Tibial nerve (tissue), 4 donors: Measurements from ENCODE around the gene PSTK. TPM values are rescaled to one million over a fixed set of nuclear protein-coding genes. Genes with fewer than 3 reads are reported as not detected.
A peak's percentile ranks its signal among the peaks of the same experiment; 100 is the strongest.

Experiments
- DNase-seq, 2 donors: peaks; one replicate each; pipeline ENCODE4 v3.0.0-alpha.2; 2019; ENCODE audit warnings: low spot score in 2 of 2
- H3K27ac ChIP-seq, 4 donors: fragments of 200-600 bp; sonication (generic) in 3 of 4; one replicate each; pipeline ENCODE4 v1.5.1; 2017 to 2019; ENCODE audit warnings: mild to moderate bottlenecking in 1 of 4
- H3K27me3 ChIP-seq, 2 donors: fragments of 200-600 bp; sonication (generic) in 1 of 2; one replicate each; pipeline versions ENCODE4 v1.5.1 to v1.6.0; 2017 to 2019
- H3K36me3 ChIP-seq, 3 donors: fragments of 200-600 bp; sonication (generic); one replicate each; pipeline ENCODE4 v1.5.1; 2018 to 2019
- H3K4me1 ChIP-seq, 4 donors: fragments of 200-600 bp; sonication (generic) in 3 of 4; one replicate each; pipeline ENCODE4 v1.5.1; 2017 to 2019
- H3K4me3 ChIP-seq, 4 donors: fragments of 200-600 bp; sonication (generic) in 3 of 4; one replicate each; pipeline ENCODE4 v1.5.1; 2017 to 2019; ENCODE audit warnings: mild to moderate bottlenecking in 1 of 4, moderate library complexity in 1 of 4
- H3K9me3 ChIP-seq, 4 donors: fragments of 200-600 bp; sonication (generic) in 3 of 4; one replicate each; pipeline ENCODE4 v1.5.1; 2017 to 2019
- CTCF ChIP-seq, 5 experiments: fragments of 200-600 bp in 3 of 5; fragments of 450-650 bp in 2 of 5; sonication (generic) in 3 of 5; IDR thresholded peaks; one replicate each; pipeline ENCODE4 v1.5.1; 2016 to 2019; ENCODE audit warnings: antibody characterized with exemption in 5 of 5, mild to moderate bottlenecking in 3 of 5, moderate library complexity in 2 of 5
- EP300 ChIP-seq, 2 donors: sonication (generic); formaldehyde crosslinking; IDR thresholded peaks; one replicate each; pipeline ENCODE4 v1.6.1; 2017; ENCODE audit warnings: antibody characterized with exemption in 2 of 2, mild to moderate bottlenecking in 1 of 2
- POLR2A ChIP-seq, 2 donors: fragments of 450-650 bp; IDR thresholded peaks; one replicate each; pipeline ENCODE4 v1.6.1; 2017; ENCODE audit warnings: antibody characterized with exemption in 2 of 2, mild to moderate bottlenecking in 2 of 2, moderate library complexity in 2 of 2
- WGBS, 2 donors: methylation state at CpG; one replicate each; pipeline ENCODE4 v1.1.5; 2018; 5-methylcytosine and 5-hydroxymethylcytosine counted together
- total RNA-seq, 4 donors: library from RNA; depleted of rRNA; stranded (reverse); fragments of >200 nt; gene quantifications; one replicate each; pipeline ENCODE4 v1.1.0, GENCODE V29; 2016

Gene PSTK
- total RNA-seq, 4 donors from 2014 or later: 1.2 to 11.6 (median 3.9) TPM

- TF ChIP-seq EP300 (IDR thresholded peaks at IDR 0.05): no peak
- TF ChIP-seq CTCF (IDR thresholded peaks at IDR 0.05): no peak
- no peak for TF ChIP-seq POLR2A (IDR thresholded peaks at IDR 0.05)
- Histone ChIP-seq H3K36me3 (peaks cover 0 to 17% (median 7%) of the 10 kb centered on the region in 3 donors), H3K4me1 (peaks cover 0 to 16% (median 4%) of the 10 kb centered on the region in 4 donors), H3K27ac (peak overlapping the region in 2 of 4 donors; percentile 2 to 67), H3K9me3 (no peaks in the 10 kb centered on the region), H3K4me3 (no peak overlapping the region), H3K27me3 (no peaks in the 10 kb centered on the region)
- no peak for DNase-seq
- 59 to 61% methylated on average over 5 of the region's 5 CpGs for WGBS, 2 donors
These were observed 10.1 kb downstream of the PSTK start for GRCh38 chr10:122990278-122990677.

- H3K9me3 ChIP-seq: no peaks in the 10 kb centered on the region
- no peaks in the 10 kb centered on the region for H3K27me3 ChIP-seq
- peaks cover 0 to 36% (median 7%) of the 10 kb centered on the region in 3 donors for H3K36me3 ChIP-seq
- TF ChIP-seq EP300 (IDR thresholded peaks at IDR 0.05) (no peak), CTCF (IDR thresholded peaks at IDR 0.05) (no peak), POLR2A (IDR thresholded peaks at IDR 0.05) (no peak)
- H3K4me1 ChIP-seq: peaks cover 0 to 16% (median 4%) of the 10 kb centered on the region in 4 donors
- peak overlapping the region; percentile 15 to 67 (median 48) for H3K27ac ChIP-seq
- WGBS, 2 donors: 42 to 52% methylated on average over 1 of the region's 1 CpG
- no peak overlapping the region for H3K4me3 ChIP-seq
- DNase-seq: no peak
These were observed 11.9 kb downstream of the PSTK start for GRCh38 chr10:122992031-122992585.

- H3K36me3 ChIP-seq: peaks cover 0 to 49% (median 7%) of the 10 kb centered on the region in 3 donors
These were observed 13.7 kb downstream of the PSTK start for GRCh38 chr10:122993797-122994336.

GRCh38 chr10:122995936-122996335 lies 15.7 kb downstream of the PSTK start:
- peaks cover 0 to 49% (median 7%) of the 10 kb centered on the region in 3 donors for H3K36me3 ChIP-seq
- no peak for TF ChIP-seq CTCF (IDR thresholded peaks at IDR 0.05)
- TF ChIP-seq POLR2A (IDR thresholded peaks at IDR 0.05): no peak
- no peak for TF ChIP-seq EP300 (IDR thresholded peaks at IDR 0.05)
- 93 to 94% methylated on average over 4 of the region's 4 CpGs for WGBS, 2 donors

More at GRCh38 chr10:122993797-122994336, 13.7 kb downstream of the PSTK start:
- TF ChIP-seq EP300 (IDR thresholded peaks at IDR 0.05) (no peak), CTCF (IDR thresholded peaks at IDR 0.05) (no peak), POLR2A (IDR thresholded peaks at IDR 0.05) (no peak)
- H3K9me3 ChIP-seq: no peaks in the 10 kb centered on the region
- H3K4me3 ChIP-seq: no peak overlapping the region
- WGBS, 2 donors: 87 to 89% methylated on average over 6 of the region's 6 CpGs
- H3K27me3 ChIP-seq: no peaks in the 10 kb centered on the region
- DNase-seq: no peak
- H3K4me1 ChIP-seq: peaks cover 0 to 26% (median 4%) of the 10 kb centered on the region in 4 donors
- H3K27ac ChIP-seq: no peak overlapping the region

GRCh38 chr10:122997864-122998263 lies 17.7 kb downstream of the PSTK start:
- 84 to 85% methylated on average over 3 of the region's 3 CpGs for WGBS, 2 donors
- Histone ChIP-seq H3K4me1 (peaks cover 0 to 41% (median 8%) of the 10 kb centered on the region in 4 donors), H3K4me3 (no peak overlapping the region), H3K27me3 (no peaks in the 10 kb centered on the region), H3K9me3 (no peaks in the 10 kb centered on the region), H3K36me3 (peaks cover 0 to 49% (median 7%) of the 10 kb centered on the region in 3 donors), H3K27ac (no peak overlapping the region)
- no peak for TF ChIP-seq CTCF (IDR thresholded peaks at IDR 0.05)
- no peak for DNase-seq

More at GRCh38 chr10:122995936-122996335, 15.7 kb downstream of the PSTK start:
- H3K4me3 ChIP-seq: no peak overlapping the region
- peaks cover 0 to 40% (median 10%) of the 10 kb centered on the region in 4 donors for H3K4me1 ChIP-seq
- no peaks in the 10 kb centered on the region for H3K9me3 ChIP-seq
- H3K27me3 ChIP-seq: no peaks in the 10 kb centered on the region
- no peak overlapping the region for H3K27ac ChIP-seq
- no peak for DNase-seq
